GM23338 (cell line): ENCODE measurements around the gene PDGFC.

Source experiments
- CREB1 ChIP-seq: fragments of 250-450 bp; sonication (Bioruptor Pico); IDR thresholded peaks from 2 replicates; pipeline ENCODE4 v1.5.0; 2020; ENCODE audit warnings: low read depth, mild to moderate bottlenecking, moderate library complexity
- EZH2 ChIP-seq: fragments of 200-600 bp; sonication (generic); IDR thresholded peaks from one replicate; pipeline ENCODE4 v1.8.0; 2017; ENCODE audit warnings: antibody characterized with exemption, mild to moderate bottlenecking, low read depth; ENCODE audit not compliant: unreplicated experiment
- EZH2phosphoT487 ChIP-seq: fragments of 200-600 bp; sonication (generic); IDR thresholded peaks from one replicate; pipeline ENCODE4 v1.8.1; 2018; ENCODE audit warnings: antibody characterized with exemption; ENCODE audit not compliant: unreplicated experiment
- JUNB ChIP-seq: IDR thresholded peaks from one replicate; pipeline ENCODE4 v1.6.1; 2016; ENCODE audit warnings: antibody characterized with exemption; ENCODE audit not compliant: unreplicated experiment
- NANOG ChIP-seq: IDR thresholded peaks from 2 replicates; pipeline ENCODE4 v1.6.1; 2016; ENCODE audit warnings: antibody characterized with exemption, borderline replicate concordance
- POLR2AphosphoS5 ChIP-seq: IDR thresholded peaks from 2 replicates; pipeline ENCODE4 v1.6.1; 2016; ENCODE audit warnings: antibody characterized with exemption, low read depth
- STAT1 ChIP-seq: IDR thresholded peaks from one replicate; pipeline ENCODE4 v1.6.1; 2016; ENCODE audit warnings: antibody characterized with exemption; ENCODE audit not compliant: unreplicated experiment
- ZNF114 ChIP-seq: fragments of 250-450 bp; sonication (Bioruptor Pico); IDR thresholded peaks from 2 replicates; pipeline ENCODE4 v1.5.0; 2020; ENCODE audit warnings: mild to moderate bottlenecking, moderate library complexity
- TF ChIP-seq, protein P1 (sequence below), 2 experiments: fragments of 200-600 bp in 1 of 2; sonication (generic) in 1 of 2; conservative IDR thresholded peaks; 2 replicates each; pipeline versions ENCODE4 v1.5.1 to v1.6.1; 2016 to 2017; ENCODE audit warnings: antibody characterized with exemption in 2 of 2, low read depth in 2 of 2, mild to moderate bottlenecking in 2 of 2, moderate library complexity in 1 of 2
- TF ChIP-seq, protein P2 (sequence below): IDR thresholded peaks from one replicate; pipeline ENCODE4 v1.6.1; 2018; ENCODE audit warnings: antibody characterized with exemption; ENCODE audit not compliant: unreplicated experiment
- TF ChIP-seq, protein P3 (sequence below): IDR thresholded peaks from 2 replicates; pipeline ENCODE4 v1.6.1; 2016; ENCODE audit warnings: antibody characterized with exemption

DNA sequence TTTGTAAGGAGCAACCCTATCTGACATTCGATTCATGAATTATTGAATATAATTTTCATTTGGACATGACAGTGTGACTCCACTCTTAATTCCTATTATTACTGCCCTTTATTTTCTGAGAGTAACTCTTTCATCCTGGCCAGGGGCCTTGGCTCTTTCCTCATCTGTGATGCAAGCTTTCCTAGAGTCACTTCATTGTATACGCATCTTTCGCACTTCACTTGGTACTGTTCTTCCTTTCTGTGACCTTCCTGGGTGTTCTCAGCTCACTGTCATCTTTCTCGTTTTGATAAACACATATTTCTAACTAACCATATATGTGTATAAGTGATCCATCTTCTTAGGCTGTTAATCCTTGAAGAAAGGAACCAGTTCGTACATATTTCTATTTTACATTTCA, 160.3 kb downstream of the PDGFC start:
- TF ChIP-seq, protein P1, sequence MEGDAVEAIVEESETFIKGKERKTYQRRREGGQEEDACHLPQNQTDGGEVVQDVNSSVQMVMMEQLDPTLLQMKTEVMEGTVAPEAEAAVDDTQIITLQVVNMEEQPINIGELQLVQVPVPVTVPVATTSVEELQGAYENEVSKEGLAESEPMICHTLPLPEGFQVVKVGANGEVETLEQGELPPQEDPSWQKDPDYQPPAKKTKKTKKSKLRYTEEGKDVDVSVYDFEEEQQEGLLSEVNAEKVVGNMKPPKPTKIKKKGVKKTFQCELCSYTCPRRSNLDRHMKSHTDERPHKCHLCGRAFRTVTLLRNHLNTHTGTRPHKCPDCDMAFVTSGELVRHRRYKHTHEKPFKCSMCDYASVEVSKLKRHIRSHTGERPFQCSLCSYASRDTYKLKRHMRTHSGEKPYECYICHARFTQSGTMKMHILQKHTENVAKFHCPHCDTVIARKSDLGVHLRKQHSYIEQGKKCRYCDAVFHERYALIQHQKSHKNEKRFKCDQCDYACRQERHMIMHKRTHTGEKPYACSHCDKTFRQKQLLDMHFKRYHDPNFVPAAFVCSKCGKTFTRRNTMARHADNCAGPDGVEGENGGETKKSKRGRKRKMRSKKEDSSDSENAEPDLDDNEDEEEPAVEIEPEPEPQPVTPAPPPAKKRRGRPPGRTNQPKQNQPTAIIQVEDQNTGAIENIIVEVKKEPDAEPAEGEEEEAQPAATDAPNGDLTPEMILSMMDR (conservative IDR thresholded peaks at IDR 0.05; ENCODE audit: low read depth in 2 of 2): no peak
- TF ChIP-seq EZH2phosphoT487: no peak
- TF ChIP-seq NANOG: no peak
- no peak for TF ChIP-seq POLR2AphosphoS5
- no peak for TF ChIP-seq CREB1 (CRISPR knock-in tag)
- TF ChIP-seq JUNB: no peak
- TF ChIP-seq, protein P2, sequence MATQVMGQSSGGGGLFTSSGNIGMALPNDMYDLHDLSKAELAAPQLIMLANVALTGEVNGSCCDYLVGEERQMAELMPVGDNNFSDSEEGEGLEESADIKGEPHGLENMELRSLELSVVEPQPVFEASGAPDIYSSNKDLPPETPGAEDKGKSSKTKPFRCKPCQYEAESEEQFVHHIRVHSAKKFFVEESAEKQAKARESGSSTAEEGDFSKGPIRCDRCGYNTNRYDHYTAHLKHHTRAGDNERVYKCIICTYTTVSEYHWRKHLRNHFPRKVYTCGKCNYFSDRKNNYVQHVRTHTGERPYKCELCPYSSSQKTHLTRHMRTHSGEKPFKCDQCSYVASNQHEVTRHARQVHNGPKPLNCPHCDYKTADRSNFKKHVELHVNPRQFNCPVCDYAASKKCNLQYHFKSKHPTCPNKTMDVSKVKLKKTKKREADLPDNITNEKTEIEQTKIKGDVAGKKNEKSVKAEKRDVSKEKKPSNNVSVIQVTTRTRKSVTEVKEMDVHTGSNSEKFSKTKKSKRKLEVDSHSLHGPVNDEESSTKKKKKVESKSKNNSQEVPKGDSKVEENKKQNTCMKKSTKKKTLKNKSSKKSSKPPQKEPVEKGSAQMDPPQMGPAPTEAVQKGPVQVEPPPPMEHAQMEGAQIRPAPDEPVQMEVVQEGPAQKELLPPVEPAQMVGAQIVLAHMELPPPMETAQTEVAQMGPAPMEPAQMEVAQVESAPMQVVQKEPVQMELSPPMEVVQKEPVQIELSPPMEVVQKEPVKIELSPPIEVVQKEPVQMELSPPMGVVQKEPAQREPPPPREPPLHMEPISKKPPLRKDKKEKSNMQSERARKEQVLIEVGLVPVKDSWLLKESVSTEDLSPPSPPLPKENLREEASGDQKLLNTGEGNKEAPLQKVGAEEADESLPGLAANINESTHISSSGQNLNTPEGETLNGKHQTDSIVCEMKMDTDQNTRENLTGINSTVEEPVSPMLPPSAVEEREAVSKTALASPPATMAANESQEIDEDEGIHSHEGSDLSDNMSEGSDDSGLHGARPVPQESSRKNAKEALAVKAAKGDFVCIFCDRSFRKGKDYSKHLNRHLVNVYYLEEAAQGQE: no peak
- TF ChIP-seq EZH2: no peak
- TF ChIP-seq, protein P3, sequence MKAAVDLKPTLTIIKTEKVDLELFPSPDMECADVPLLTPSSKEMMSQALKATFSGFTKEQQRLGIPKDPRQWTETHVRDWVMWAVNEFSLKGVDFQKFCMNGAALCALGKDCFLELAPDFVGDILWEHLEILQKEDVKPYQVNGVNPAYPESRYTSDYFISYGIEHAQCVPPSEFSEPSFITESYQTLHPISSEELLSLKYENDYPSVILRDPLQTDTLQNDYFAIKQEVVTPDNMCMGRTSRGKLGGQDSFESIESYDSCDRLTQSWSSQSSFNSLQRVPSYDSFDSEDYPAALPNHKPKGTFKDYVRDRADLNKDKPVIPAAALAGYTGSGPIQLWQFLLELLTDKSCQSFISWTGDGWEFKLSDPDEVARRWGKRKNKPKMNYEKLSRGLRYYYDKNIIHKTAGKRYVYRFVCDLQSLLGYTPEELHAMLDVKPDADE: no peak
- TF ChIP-seq ZNF114 (CRISPR knock-in tag): no peak
- no peak for TF ChIP-seq STAT1
